Measurements from ENCODE around the gene CNN3.

GRCh38 chr1:94855307-94855700 is 71.6 kb downstream of the CNN3 start:
- TF ChIP-seq CTCF (IDR thresholded peaks at IDR 0.05 in 4 of 5, conservative IDR thresholded peaks at IDR 0.05 in 1 of 5) (no peak), POLR2A (IDR thresholded peaks at IDR 0.05) (no peak)
